Measurements from ENCODE around the gene TEKTIP1.

DNA sequence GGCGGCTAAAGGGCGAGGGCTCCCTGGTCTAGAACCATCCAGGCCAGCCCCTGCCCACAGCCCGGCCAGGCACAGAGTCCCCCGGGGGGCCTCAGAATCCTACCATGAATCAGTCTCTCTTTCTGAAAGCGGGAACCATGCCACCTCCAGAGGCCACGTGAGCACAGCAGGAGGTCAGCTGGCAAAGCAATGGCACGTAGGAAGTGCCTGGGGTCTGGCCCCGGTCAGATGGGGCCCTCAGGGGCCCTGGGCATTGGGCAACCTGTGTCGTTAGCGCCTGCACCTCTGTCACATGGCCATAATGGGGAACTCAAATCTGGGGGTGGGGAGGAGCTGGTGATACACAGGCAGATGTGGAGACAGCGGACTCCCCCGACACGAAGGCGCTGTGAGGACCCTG lies 9.6 kb downstream of the TEKTIP1 start:
- TF ChIP-seq CTCF (IDR thresholded peaks at IDR 0.05; ENCODE audit: poor library complexity, severe bottlenecking) = no peak
- no peak for TF ChIP-seq SMC3 (conservative IDR thresholded peaks at IDR 0.05; ENCODE audit: poor library complexity)
- TF ChIP-seq POLR2AphosphoS5 (IDR thresholded peaks at IDR 0.05) = no peak
- TF ChIP-seq EP300 (conservative IDR thresholded peaks at IDR 0.05; ENCODE audit: poor library complexity, severe bottlenecking) = no peak
- no peak for TF ChIP-seq EZH2 (IDR thresholded peaks at IDR 0.05; ENCODE audit: borderline replicate concordance, insufficient read depth, low read length, poor library complexity, severe bottlenecking)
- TF ChIP-seq TAF1 (IDR thresholded peaks at IDR 0.05; ENCODE audit: low read depth) = no peak
- no peak for TF ChIP-seq REST (IDR thresholded peaks at IDR 0.05; ENCODE audit: borderline replicate concordance)
- TF ChIP-seq MXI1 (conservative IDR thresholded peaks at IDR 0.05; ENCODE audit: poor library complexity, severe bottlenecking) = no peak
- no peak for TF ChIP-seq RAD21 (conservative IDR thresholded peaks at IDR 0.05)

Data from neural cell (in vitro differentiated cells).